Measurements from ENCODE around the gene OGDH.
"Not testable (repeated sequence)": the region's sequence is repeated elsewhere in the genome, so short reads cannot be mapped to it uniquely, and the experiment has no call there.

Gene OGDH

GRCh38 chr7:44711528-44711927, 105.1 kb downstream of the OGDH start:
- no peak for FAIRE-seq

DNA sequence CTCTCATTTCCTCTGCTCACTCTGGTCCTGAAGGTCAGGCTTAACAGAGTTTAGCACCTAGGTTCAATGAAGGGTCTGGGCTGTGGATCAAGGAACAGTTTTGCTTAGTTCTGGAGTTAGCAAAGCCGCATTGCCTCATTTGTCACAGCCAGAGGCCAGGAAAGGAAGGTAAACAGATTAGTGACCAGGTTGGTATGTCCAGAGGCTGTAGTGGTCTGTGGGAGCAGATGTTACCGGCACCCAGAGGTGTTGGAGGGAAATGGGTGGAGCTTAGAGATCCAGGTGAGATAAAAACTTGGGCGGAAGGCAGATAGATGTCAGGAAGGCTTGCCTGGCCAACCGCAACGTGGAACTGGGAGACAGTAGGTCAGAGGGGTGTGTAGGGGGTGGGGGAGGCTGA, 105.6 kb downstream of the OGDH start:
- FAIRE-seq = no peak

DNA sequence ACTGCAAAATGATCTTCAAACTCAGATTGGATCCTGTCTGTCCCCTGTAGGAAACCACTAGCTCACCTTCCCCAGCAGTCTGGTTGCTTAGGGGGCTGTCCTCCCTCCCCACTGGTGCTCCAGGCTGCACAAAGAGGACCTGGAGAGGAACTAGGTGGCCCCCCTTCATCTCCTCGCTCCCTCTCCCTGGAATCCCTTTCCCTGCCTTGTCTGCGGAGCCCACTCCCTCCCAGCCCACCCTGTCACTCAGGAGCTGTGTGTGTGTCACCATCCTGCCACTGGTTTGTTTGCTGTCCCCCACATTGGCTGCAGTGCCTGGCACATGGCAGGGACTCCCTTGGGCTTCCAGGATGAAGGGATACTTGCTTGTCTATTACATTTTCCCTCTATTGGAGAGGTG, 106.7 kb downstream of the OGDH start:
- no peak for FAIRE-seq

DNA sequence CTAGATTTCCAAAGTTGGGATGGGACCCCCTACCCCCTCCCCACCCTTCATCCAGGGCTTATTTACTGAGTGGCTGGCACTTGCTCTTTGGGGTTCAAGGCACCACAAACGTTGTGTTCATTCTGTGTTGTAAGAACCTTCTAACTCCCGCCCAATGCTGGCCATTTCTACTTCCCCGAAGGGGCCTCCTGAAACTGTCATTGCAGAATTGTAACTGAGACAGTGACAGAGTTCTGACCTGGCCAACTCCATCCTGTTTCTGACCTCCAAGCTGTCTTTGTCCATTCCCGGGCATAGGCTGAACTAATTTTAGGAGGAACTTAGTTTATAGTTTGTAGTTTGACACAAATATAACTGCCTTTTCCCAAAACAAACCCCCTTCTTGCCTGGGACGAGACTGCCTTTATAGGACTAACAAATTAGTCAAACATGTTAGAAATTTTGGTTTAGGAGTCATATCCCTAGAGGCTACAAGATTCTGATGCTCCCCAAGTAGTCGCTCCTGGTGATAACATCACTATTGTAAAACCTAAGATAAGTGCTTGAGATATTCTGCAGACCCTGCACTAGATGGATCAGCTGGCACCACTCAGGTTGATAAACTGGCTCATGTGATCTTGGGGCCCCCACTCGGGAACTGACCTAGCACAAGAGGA, 107.4 kb downstream of the OGDH start:
- no peak for FAIRE-seq

DNA sequence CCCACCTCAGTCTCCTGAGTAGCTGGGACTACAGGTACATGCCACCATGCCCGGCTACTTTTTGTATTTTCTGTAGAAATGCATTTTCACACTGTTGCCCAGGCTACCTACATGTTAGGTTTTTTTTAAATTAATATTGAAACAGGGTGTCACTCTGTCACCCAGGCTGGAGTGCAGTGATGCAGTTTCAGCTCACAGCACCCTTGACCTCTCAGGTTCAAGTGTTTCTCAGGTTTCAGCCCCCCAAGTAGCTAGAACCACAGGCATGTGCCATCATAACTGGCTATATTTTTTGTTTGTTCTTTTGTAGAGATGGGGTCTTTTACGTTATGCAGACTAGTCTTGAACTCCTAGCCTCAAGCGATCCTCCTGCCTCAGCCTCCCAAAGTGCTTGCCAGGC, 109.8 kb downstream of the OGDH start:
- no peak for FAIRE-seq

DNA sequence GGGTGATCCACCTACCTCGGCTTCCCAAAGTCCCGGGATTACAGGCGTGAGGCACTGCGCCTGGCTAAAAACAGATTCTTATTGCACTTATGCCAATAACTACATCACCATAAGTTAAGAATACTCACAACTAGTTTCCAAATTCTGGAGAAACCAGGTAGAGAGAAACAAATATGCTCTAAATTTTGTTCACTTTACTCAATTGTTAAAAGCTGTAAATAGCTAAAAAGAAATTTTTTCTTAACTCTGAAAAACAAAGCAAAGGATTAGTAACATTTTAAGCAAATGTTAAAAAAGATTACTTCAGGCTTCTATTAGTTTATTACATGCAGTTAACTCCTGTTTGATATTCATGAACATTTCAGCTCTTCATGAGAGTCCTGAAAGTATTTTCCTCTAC, 113.9 kb downstream of the OGDH start:
- FAIRE-seq = no peak

DNA sequence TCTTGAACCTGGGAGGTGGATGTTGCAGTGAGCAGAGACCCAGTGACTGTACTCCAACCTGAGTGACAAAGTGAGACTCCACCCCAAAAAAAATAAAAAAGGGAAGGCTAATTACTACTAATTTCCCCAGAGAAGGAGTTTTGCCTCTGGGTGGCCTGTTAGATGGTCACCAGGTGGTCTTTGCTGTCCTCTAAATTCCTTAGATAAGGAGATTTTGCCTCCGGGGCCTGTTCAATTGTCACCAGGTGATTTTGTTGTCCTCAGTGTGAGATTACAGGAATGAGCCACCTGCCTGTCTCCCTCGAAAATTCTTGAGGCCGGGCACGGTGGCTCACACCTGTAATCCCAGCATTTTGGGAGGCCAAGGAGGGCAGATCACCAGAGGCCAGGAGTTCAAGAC, 117.8 kb downstream of the OGDH start:
- FAIRE-seq = no peak

- not testable (repeated sequence) for FAIRE-seq
These were observed 119.8 kb downstream of the OGDH start for GRCh38 chr7:44726250-44726649.

DNA sequence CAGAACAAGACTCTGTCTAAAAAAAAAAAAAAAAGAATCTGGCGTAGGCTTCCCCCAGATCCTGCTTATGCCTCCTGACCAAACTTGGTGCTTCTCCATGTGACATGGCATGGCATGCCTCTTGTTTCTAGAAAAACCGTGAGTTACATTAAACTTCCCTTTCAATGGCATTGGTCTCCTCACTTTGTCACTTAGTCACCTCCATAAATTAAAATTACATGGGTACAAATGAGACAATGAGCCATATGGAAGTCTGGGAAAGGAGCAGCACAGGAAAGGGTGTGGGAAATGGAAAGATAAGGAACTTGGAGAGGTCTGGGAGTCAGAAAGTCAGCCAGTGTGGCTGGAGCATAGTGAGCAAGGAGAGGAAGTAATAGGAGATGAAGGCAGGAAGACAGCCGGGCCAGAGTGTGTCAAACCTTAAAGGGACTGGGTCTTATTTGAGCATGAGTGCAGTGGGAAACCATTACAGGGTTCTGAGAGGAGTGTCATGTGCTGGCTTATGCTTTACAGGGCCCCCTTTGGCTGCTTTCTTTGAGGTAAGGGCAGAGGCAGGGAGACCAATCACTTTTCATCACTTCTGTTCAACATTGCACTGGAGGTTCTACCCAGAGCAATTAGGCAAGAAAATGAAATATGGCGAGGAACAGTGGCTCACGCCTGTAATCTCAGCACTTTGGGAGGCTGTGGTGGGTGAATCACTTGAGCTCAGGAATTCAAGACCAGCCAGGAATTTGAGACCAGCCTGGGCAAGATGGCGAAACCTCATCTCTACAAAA, 120.9 kb downstream of the OGDH start:
- FAIRE-seq = no peak

DNA sequence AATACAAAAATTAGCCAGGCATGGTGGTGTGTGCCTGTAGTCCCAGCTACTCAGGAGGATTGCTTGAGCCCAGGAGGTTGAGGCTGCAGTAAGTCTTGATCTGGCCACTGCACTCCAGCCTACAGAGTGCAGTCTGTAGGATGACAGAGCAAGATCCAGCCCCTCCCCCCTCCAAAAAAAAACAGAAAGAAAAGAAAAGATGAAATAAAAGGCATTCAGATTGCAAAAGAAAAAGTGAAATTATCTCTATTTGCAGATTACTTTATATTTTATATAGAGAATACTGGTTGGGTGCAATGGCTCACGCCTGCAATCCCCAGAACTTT, 121.5 kb downstream of the OGDH start:
- FAIRE-seq = no peak

DNA sequence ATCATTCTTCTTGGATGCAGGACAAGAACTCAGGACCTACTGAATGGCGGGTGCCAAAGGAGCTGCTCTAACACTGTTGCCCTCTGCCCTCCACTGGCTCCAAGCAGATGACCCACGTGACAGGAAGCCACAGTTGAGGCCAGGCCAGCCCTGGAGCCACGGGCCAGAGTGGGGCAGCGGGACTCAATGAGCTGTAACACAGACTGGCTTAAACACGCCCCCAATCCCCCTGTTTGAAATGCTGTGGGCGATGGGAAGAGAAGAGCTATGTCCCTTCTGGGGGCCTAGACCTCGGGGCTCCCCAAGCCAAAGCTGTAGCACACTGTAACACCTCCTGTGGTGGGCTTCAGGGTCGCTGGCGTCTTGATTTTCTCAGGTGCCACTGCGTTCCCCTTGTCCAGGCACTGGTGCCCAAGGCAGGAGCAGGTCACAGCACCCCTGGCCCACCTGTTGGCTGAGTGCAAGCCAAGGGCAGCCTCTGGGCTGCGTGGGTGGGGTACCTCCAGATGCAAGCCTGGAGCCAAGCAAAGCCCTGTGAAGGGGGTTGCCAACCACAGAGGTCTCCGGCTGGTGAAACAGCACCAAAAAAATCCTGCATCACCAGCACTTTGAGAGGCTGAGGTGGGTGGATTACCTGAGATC, 123.6 kb downstream of the OGDH start:
- no peak for FAIRE-seq

- FAIRE-seq = not testable (repeated sequence)
These were observed 126.5 kb downstream of the OGDH start for GRCh38 chr7:44732971-44733370.

GRCh38 chr7:44733708-44734481, 127.5 kb downstream of the OGDH start:
- no peak for FAIRE-seq

GRCh38 chr7:44735403-44736165, 129.2 kb downstream of the OGDH start:
- FAIRE-seq = no peak

DNA sequence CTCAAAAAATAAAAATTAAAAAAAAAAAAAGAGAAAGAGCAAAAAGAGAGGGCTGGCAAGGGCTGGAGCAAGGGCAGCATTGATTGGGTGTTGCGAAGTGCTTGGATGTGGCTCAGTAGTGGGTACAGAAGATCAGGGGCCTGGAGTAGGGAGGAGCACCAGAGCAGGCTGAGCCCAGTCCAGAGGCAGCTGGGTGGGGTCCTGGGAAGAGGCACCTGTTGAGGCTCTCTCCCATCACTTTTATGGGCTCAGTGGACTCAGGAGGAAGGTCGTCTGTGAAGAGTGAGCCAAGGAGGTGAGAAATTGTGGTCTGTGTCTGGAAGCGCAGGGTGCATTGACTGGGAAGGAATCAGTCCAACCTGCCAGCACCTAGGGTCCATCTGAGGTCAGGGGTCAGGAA, 130.5 kb downstream of the OGDH start:
- no peak for FAIRE-seq

DNA sequence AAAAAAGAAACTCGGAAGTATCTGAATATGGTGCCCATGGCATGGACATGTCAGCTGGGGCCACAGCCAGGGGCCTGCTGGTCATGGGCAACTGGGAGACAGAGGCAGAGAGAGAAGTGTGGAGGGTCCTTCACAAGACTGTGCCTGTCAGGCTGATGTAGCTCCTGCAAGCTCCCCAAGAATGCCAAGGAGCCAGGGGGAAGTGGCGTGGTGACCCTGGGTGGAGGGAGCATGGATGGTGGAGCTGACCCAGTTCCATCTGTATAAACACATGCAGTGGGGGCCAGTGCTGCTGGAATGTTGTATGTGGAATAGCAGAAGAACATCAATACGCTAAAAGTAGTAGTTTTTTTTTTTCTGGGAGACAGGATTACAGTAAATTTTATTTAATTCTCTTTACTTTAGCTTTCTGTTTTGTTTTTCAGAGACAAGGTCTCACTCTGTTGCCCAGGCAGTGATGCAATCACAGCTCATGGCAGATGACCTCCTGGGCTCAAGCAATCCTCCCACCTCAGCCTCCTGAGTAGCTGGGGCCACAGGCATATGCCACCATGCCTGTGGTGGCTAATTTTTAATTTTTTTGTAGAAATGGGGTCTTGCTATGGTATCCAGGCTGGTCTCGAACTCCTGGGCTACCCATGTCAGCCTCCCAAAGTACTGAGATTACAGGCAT, 131.8 kb downstream of the OGDH start:
- FAIRE-seq = no peak

- no peak for FAIRE-seq
These were observed 132.6 kb downstream of the OGDH start for GRCh38 chr7:44738876-44739665.

- no peak for FAIRE-seq
These were observed 133.6 kb downstream of the OGDH start for GRCh38 chr7:44740055-44740454.

- no peak for FAIRE-seq
These were observed 137.3 kb downstream of the OGDH start for GRCh38 chr7:44743750-44744149.

- FAIRE-seq = no peak
These were observed 141.9 kb downstream of the OGDH start, which contains the start of gene ZMIZ2 for GRCh38 chr7:44748045-44748947. Gene ZMIZ2 (plus strand): TSS chr7:44748847. CDS start chr7:44756250, 7,403 bp downstream.
